Uterus (tissue), 4 donors: ENCODE data around the gene USP46. TPM values are rescaled to one million over a fixed set of nuclear protein-coding genes. Genes with fewer than 3 reads are reported as not detected.

Experiments
- DNase-seq, 2 donors: peaks; one replicate each; pipeline ENCODE4 v3.0.0-alpha.2; 2019 to 2020
- H3K27ac ChIP-seq, 2 donors: fragments of 200-600 bp; sonication (generic); 1 replicate in 1 of 2; 2 replicates in 1 of 2; pipeline ENCODE4 v1.5.1; 2016 to 2018
- H3K27me3 ChIP-seq, 2 donors: fragments of 200-600 bp; sonication (generic); one replicate each; pipeline ENCODE4 v1.5.1; 2018 to 2019; ENCODE audit warnings: control low read depth in 1 of 2
- H3K36me3 ChIP-seq, 2 donors: fragments of 200-600 bp; sonication (generic); one replicate each; pipeline ENCODE4 v1.5.1; 2019; ENCODE audit warnings: control low read depth in 1 of 2
- H3K4me1 ChIP-seq, 2 donors: fragments of 200-600 bp; sonication (generic); one replicate each; pipeline ENCODE4 v1.5.1; 2018 to 2019; ENCODE audit warnings: control low read depth in 1 of 2
- H3K4me3 ChIP-seq, 2 donors: fragments of 200-600 bp; sonication (generic); 1 replicate in 1 of 2; 2 replicates in 1 of 2; pipeline ENCODE4 v1.5.1; 2018 to 2019; ENCODE audit warnings: mild to moderate bottlenecking in 1 of 2
- H3K9me3 ChIP-seq, 2 donors: fragments of 200-600 bp; sonication (generic); one replicate each; pipeline ENCODE4 v1.5.1; 2019; ENCODE audit warnings: control low read depth in 1 of 2
- POLR2A ChIP-seq, 2 donors: fragments of 450-650 bp; IDR thresholded peaks; one replicate each; pipeline ENCODE4 v1.6.1; 2016; ENCODE audit warnings: antibody characterized with exemption in 2 of 2, mild to moderate bottlenecking in 1 of 2, moderate library complexity in 1 of 2
- intact Hi-C: fragments of 100-400 bp; cut with DNase I; formaldehyde crosslinking; loops from one replicate; pipeline ENCODE4 v1.15.1; 2023; ENCODE audit warnings: low total_unique reads
- total RNA-seq, 4 donors: library from RNA; depleted of rRNA in 3 of 4; stranded (reverse); fragments of >200 nt in 3 of 4; gene quantifications; one replicate each; pipeline versions ENCODE4 v1.1.0 to v1.2.4, GENCODE V29; 2014 to 2023
- TF ChIP-seq, protein P1 (sequence below), 4 experiments: fragments of 200-600 bp in 2 of 4; fragments of 450-650 bp in 2 of 4; sonication (generic) in 2 of 4; IDR thresholded peaks; one replicate each; pipeline ENCODE4 v1.5.1; 2016 to 2019; ENCODE audit warnings: antibody characterized with exemption in 4 of 4, mild to moderate bottlenecking in 2 of 4, moderate library complexity in 1 of 4
- donor health status: DM: yes; HTN: yes; CAD: no.

The USP46 gene
- total RNA-seq, 4 donors from 2014 or later, result 0.51 to 33.5 (median 16.5) TPM

DNA sequence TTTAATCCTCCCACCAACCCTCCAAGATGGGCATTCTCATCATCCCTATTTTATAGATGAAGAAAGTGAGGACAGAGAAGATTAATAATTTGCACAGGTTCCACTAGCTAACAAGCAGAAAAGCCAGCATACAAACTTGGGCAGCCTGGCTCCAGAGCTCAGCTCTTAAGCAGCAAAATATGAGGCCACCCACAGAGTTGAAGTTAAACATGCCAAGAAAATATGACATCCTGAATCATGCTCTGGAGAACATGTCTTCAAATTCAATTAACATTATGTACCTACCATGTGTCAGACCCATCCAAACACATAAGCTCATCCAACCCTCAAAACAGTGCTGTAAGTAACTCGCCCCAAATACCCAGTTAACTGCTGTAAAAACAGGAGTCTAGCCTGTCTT lies 33.9 kb downstream of the USP46 start:
- intact Hi-C loops, result no loop called here
- Histone ChIP-seq H3K4me3 (no peak overlapping the region), H3K27me3 (no peaks in the 10 kb centered on the region), H3K9me3 (no peaks in the 10 kb centered on the region), H3K27ac (no peak overlapping the region), H3K4me1 (no peaks in the 10 kb centered on the region), H3K36me3 (no peaks in the 10 kb centered on the region)
- TF ChIP-seq, protein P1, sequence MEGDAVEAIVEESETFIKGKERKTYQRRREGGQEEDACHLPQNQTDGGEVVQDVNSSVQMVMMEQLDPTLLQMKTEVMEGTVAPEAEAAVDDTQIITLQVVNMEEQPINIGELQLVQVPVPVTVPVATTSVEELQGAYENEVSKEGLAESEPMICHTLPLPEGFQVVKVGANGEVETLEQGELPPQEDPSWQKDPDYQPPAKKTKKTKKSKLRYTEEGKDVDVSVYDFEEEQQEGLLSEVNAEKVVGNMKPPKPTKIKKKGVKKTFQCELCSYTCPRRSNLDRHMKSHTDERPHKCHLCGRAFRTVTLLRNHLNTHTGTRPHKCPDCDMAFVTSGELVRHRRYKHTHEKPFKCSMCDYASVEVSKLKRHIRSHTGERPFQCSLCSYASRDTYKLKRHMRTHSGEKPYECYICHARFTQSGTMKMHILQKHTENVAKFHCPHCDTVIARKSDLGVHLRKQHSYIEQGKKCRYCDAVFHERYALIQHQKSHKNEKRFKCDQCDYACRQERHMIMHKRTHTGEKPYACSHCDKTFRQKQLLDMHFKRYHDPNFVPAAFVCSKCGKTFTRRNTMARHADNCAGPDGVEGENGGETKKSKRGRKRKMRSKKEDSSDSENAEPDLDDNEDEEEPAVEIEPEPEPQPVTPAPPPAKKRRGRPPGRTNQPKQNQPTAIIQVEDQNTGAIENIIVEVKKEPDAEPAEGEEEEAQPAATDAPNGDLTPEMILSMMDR (IDR thresholded peaks at IDR 0.05), result no peak
- TF ChIP-seq POLR2A (IDR thresholded peaks at IDR 0.05), result no peak
- DNase-seq, result no peak

DNA sequence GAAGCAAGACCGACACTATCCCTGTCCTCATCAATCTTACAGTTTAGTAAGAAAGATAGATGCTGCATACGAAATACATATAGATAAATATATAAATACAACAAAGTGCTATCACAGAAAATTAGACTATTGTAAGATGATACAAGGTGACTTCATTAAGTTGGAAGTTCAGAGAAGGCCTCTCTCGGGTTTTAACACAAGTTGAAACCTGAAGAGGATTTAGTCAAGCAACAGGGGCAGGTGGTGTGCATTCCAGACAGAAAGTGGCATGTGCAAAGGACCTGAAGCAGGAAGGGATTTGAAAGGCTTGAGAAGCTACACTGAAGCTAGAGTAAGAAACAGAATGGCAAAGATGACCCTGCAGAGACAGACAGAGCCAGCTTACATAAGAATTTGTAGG lies 36.5 kb downstream of the USP46 start:
- Histone ChIP-seq H3K27me3 (no peaks in the 10 kb centered on the region), H3K4me1 (no peaks in the 10 kb centered on the region), H3K36me3 (no peaks in the 10 kb centered on the region), H3K4me3 (no peak overlapping the region), H3K9me3 (no peaks in the 10 kb centered on the region), H3K27ac (no peak overlapping the region)
- intact Hi-C loops, result no loop called here
- TF ChIP-seq POLR2A (IDR thresholded peaks at IDR 0.05), result no peak
- TF ChIP-seq, protein P1 (IDR thresholded peaks at IDR 0.05), result no peak
- DNase-seq, result no peak

DNA sequence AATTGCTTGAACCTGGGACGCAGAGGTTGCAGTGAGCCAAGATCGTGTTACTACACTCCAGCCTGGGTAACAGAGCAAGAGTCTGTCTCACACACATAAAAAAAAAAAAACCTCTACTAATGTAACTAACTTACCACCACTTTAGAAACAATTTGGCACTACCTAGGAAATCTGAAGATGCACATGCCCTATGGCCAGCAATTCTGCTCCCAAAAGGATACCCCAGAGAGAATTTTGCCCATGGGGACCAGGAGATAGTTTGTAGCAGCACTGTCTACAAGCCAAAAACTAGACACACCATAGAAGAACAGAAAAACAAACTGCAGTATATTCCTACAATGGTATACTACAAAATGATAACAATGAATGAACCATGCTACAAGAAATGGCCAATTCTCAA lies 37.5 kb downstream of the USP46 start:
- no peaks in the 10 kb centered on the region for H3K27me3 ChIP-seq
- no peak for DNase-seq
- no peak for TF ChIP-seq POLR2A (IDR thresholded peaks at IDR 0.05)
- TF ChIP-seq, protein P1 (IDR thresholded peaks at IDR 0.05), result no peak
- H3K4me1 ChIP-seq, result no peaks in the 10 kb centered on the region
- no peak overlapping the region for H3K27ac ChIP-seq
- H3K4me3 ChIP-seq, result no peak overlapping the region
- intact Hi-C loops, result no loop called here
- no peaks in the 10 kb centered on the region for H3K36me3 ChIP-seq
- H3K9me3 ChIP-seq, result no peaks in the 10 kb centered on the region

DNA sequence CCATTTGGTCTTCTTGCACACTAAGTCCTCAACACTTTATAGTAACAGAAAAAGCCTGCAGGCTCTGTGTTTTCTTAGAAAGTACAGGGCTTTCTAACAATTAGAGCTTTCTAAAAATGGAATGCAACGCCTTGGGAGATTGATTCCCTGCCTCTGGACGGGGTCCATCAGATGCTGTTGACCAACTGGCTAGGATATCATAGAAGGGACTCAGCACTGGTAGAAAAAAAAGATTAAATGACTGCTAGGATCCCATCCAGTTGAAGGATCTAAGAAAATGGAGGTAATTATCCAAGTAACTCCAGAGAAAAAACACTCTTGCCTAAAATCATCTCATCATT lies 39.5 kb downstream of the USP46 start:
- H3K4me3 ChIP-seq, result no peak overlapping the region
- no peaks in the 10 kb centered on the region for H3K36me3 ChIP-seq
- intact Hi-C loops, result no loop called here
- H3K27me3 ChIP-seq, result no peaks in the 10 kb centered on the region
- H3K9me3 ChIP-seq, result no peaks in the 10 kb centered on the region
- TF ChIP-seq, protein P1 (IDR thresholded peaks at IDR 0.05), result no peak
- no peak for TF ChIP-seq POLR2A (IDR thresholded peaks at IDR 0.05)
- H3K4me1 ChIP-seq, result no peaks in the 10 kb centered on the region
- H3K27ac ChIP-seq, result no peak overlapping the region
- DNase-seq, result no peak

DNA sequence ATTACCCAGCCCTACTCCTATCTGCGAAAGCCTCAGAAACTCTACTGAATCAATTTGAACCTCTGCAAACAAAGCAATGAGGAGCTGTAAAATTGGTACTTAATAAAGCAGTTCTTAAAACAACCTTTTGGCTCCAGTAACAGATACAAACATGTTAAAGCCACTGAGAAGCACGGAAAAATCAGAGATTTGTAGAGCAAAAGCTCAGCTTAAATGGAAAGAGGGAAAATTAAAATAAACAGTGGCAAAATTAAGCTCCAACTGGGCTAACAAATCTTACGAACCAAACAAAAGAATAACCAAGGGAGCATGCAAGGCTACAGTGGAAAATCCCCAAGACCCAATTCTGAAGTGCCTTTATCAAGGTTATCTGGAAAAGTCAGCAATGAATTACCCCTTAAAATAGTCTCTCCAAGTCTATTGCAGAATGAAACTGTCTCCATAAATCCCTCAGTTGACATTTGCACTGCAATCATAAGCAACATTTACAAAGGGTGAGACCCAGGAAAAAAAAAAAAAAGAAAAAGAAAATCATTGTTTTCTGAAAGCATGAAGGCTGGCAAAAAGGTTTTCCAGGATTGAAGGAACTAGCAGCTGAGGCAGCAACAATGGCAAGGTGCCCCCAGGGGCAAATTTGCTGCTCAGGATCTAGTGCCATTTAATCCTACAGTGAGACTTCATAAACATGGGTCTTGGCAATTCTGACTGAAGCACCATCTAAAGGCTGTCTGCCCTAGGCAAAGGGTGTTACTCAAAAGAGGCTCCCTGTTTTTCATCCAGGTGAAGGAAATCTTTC lies 40.1 kb downstream of the USP46 start:
- no peaks in the 10 kb centered on the region for H3K9me3 ChIP-seq
- no peak for TF ChIP-seq POLR2A (IDR thresholded peaks at IDR 0.05)
- TF ChIP-seq, protein P1 (IDR thresholded peaks at IDR 0.05), result no peak
- no peaks in the 10 kb centered on the region for H3K27me3 ChIP-seq
- no peak overlapping the region for H3K4me3 ChIP-seq
- H3K27ac ChIP-seq, result no peak overlapping the region
- DNase-seq, result no peak
- H3K4me1 ChIP-seq, result no peaks in the 10 kb centered on the region
- intact Hi-C loops, result no loop called here
- no peaks in the 10 kb centered on the region for H3K36me3 ChIP-seq
